CD14-positive monocyte (primary cell): ENCODE results near the gene ANXA10. TPM values are rescaled to one million over a fixed set of nuclear protein-coding genes. Genes with fewer than 3 reads are reported as not detected.

Experiments
- DNase-seq, 3 donors: peaks; one replicate each; pipeline ENCODE4 v3.0.0-alpha.2; 2011 to 2022
- H2AFZ ChIP-seq: 2 replicates; pipeline ENCODE4 v1.6.0; 2012; ENCODE audit warnings: mild to moderate bottlenecking, low read depth, low read length, inconsistent platforms; ENCODE audit not compliant: insufficient read depth, poor library complexity, severe bottlenecking
- H3K27ac ChIP-seq, 2 donors: 1 replicate in 1 of 2; 2 replicates in 1 of 2; pipeline ENCODE4 v1.5.1; 2012 to 2013; ENCODE audit warnings: low read length in 2 of 2, control low read depth in 1 of 2, inconsistent platforms in 1 of 2, low read depth in 1 of 2, mild to moderate bottlenecking in 1 of 2
- H3K27me3 ChIP-seq, 2 donors: one replicate each; pipeline versions ENCODE4 v1.6.0 to v1.6.1; 2011 to 2013; ENCODE audit warnings: low read length in 2 of 2; ENCODE audit not compliant: control insufficient read depth in 2 of 2, insufficient read depth in 2 of 2
- H3K36me3 ChIP-seq, 2 donors: replicated peaks in 1 of 2; 1 replicate in 1 of 2; 2 replicates in 1 of 2; pipeline versions ENCODE4 v1.5.1 to v1.6.1; 2012 to 2013; ENCODE audit warnings: low read length in 2 of 2, control low read depth in 1 of 2, inconsistent platforms in 1 of 2, mild to moderate bottlenecking in 1 of 2; ENCODE audit not compliant: insufficient read depth in 2 of 2, control insufficient read depth in 1 of 2
- H3K4me1 ChIP-seq, 2 donors: 1 replicate in 1 of 2; 2 replicates in 1 of 2; pipeline versions ENCODE4 v1.5.1 to v1.6.1; 2012 to 2013; ENCODE audit warnings: low read length in 2 of 2, control low read depth in 1 of 2, inconsistent platforms in 1 of 2, mild to moderate bottlenecking in 1 of 2, moderate library complexity in 1 of 2; ENCODE audit not compliant: insufficient read depth in 2 of 2, control insufficient read depth in 1 of 2
- H3K4me2 ChIP-seq: replicated peaks from 2 replicates; pipeline ENCODE3; 2012; ENCODE audit warnings: low read length, moderate library complexity, mild to moderate bottlenecking; ENCODE audit not compliant: poor library complexity, severe bottlenecking; ENCODE audit errors: extremely low read depth
- H3K4me3 ChIP-seq, 3 experiments: fragments of 200-600 bp in 1 of 3; sonication (generic) in 1 of 3; replicated peaks in 1 of 3; 1 replicate in 2 of 3; 2 replicates in 1 of 3; pipeline ENCODE4 v1.5.1; 2011 to 2013; ENCODE audit warnings: low read length in 3 of 3, mild to moderate bottlenecking in 3 of 3, control low read depth in 2 of 3, low read depth in 2 of 3, inconsistent platforms in 1 of 3, moderate library complexity in 1 of 3
- H3K79me2 ChIP-seq: 2 replicates; pipeline ENCODE4 v1.6.0; 2012; ENCODE audit warnings: mild to moderate bottlenecking, control low read depth, inconsistent platforms, low read length, moderate library complexity; ENCODE audit not compliant: insufficient read depth
- H3K9ac ChIP-seq: 2 replicates; pipeline ENCODE4 v1.6.0; 2017; ENCODE audit warnings: low read length, mild to moderate bottlenecking; ENCODE audit not compliant: insufficient read depth, poor library complexity, severe bottlenecking
- H3K9me3 ChIP-seq, 2 donors: replicated peaks in 1 of 2; 1 replicate in 1 of 2; 2 replicates in 1 of 2; pipeline versions ENCODE4 v1.5.1 to v1.6.1; 2012 to 2013; ENCODE audit warnings: low read length in 2 of 2, control low read depth in 1 of 2; ENCODE audit not compliant: control insufficient read depth in 1 of 2, insufficient read depth in 1 of 2
- H4K20me1 ChIP-seq: 2 replicates; pipeline ENCODE4 v1.6.0; 2012; ENCODE audit warnings: mild to moderate bottlenecking, low read length, control low read depth, moderate library complexity; ENCODE audit not compliant: insufficient read depth
- H3K27ac Mint-ChIP-seq, 7 donors: one replicate each; pipeline ENCODE4 v1.8.0; 2020; ENCODE audit warnings: mild to moderate bottlenecking in 7 of 7, mixed read lengths in 7 of 7, moderate library complexity in 6 of 7, inconsistent platforms in 2 of 7
- H3K27me3 Mint-ChIP-seq, 3 donors: one replicate each; pipeline ENCODE4 v1.8.0; 2021 to 2022; ENCODE audit warnings: low read depth in 3 of 3, mild to moderate bottlenecking in 3 of 3, mixed read lengths in 3 of 3, moderate library complexity in 3 of 3, inconsistent platforms in 1 of 3
- H3K36me3 Mint-ChIP-seq, 2 donors: one replicate each; pipeline ENCODE4 v1.8.0; 2020; ENCODE audit warnings: mixed read lengths in 2 of 2, inconsistent platforms in 1 of 2, mild to moderate bottlenecking in 1 of 2
- H3K4me1 Mint-ChIP-seq: one replicate; pipeline ENCODE4 v1.8.0; 2020; ENCODE audit warnings: mild to moderate bottlenecking, mixed read lengths
- H3K4me3 Mint-ChIP-seq, 2 donors: one replicate each; pipeline ENCODE4 v1.8.0; 2020; ENCODE audit warnings: mild to moderate bottlenecking in 2 of 2, mixed read lengths in 2 of 2, moderate library complexity in 1 of 2
- H3K9me3 Mint-ChIP-seq, 7 donors: one replicate each; pipeline ENCODE4 v1.8.0; 2020 to 2022; ENCODE audit warnings: mixed read lengths in 7 of 7, mild to moderate bottlenecking in 6 of 7, moderate library complexity in 6 of 7, inconsistent platforms in 2 of 7
- CTCF ChIP-seq: fragments of 200-600 bp; IDR thresholded peaks from one replicate; pipeline ENCODE4 v1.8.0; 2022; ENCODE audit warnings: antibody characterized with exemption, mild to moderate bottlenecking
- WGBS: methylation state at CpG from one replicate; pipeline ENCODE4 v1.1.5; 2013; ENCODE audit warnings: missing lambda C conversion rate; ENCODE audit not compliant: insufficient coverage; 5-methylcytosine and 5-hydroxymethylcytosine counted together
- intact Hi-C, 2 donors: fragments of 100-400 bp; cut with micrococcal nuclease; formaldehyde crosslinking; loops; one replicate each; pipeline versions ENCODE4 v1.15.0 to v1.15.1; 2023
- polyA plus RNA-seq, 3 donors: library from polyadenylated mRNA; depleted of rRNA in 1 of 3; unstranded in 2 of 3; stranded (reverse) in 1 of 3; fragments of 300-500 nt in 2 of 3; fragments of >200 nt in 1 of 3; fragmentation: Illumina TruSeq in 2 of 3; gene quantifications; 1 replicate in 2 of 3; 2 replicates in 1 of 3; pipeline ENCODE4 v1.2.3, GENCODE V29; 2012 to 2021

Gene ANXA10
- polyA plus RNA-seq, 3 donors: not detected

GRCh38 chr4:168129802-168130201 is 37.5 kb downstream of the ANXA10 start:
- H3K4me1 ChIP-seq: no peaks in the 10 kb centered on the region
- H3K79me2 ChIP-seq: no peaks in the 10 kb centered on the region
- intact Hi-C loops: no loop called here
- H3K27me3 ChIP-seq: no peaks in the 10 kb centered on the region
- no peak overlapping the region for H3K27ac ChIP-seq
- Mint-ChIP-seq H3K4me3 (no peak overlapping the region), H3K27me3 (peaks cover 0 to 2% (median 0%) of the 10 kb centered on the region in 3 donors), H3K4me1 (no peaks in the 10 kb centered on the region), H3K36me3 (no peaks in the 10 kb centered on the region), H3K9me3 (peaks cover 0 to 7% (median 0%) of the 10 kb centered on the region in 7 donors), H3K27ac (no peak overlapping the region)
- WGBS: no CpG with 5 or more reads among the region's 2 CpGs
- H3K4me2 ChIP-seq: no peak overlapping the region
- H2AFZ ChIP-seq: no peak overlapping the region
- H3K9me3 ChIP-seq: no peaks in the 10 kb centered on the region
- no peak for DNase-seq
- TF ChIP-seq CTCF: no peak
- no peaks in the 10 kb centered on the region for H3K36me3 ChIP-seq
- no peak overlapping the region for H3K4me3 ChIP-seq
- H4K20me1 ChIP-seq: no peaks in the 10 kb centered on the region
- H3K9ac ChIP-seq: no peak overlapping the region

- Histone ChIP-seq H3K79me2 (no peaks in the 10 kb centered on the region), H3K27me3 (no peaks in the 10 kb centered on the region), H3K27ac (no peak overlapping the region), H4K20me1 (no peaks in the 10 kb centered on the region), H3K4me3 (no peak overlapping the region), H3K36me3 (no peaks in the 10 kb centered on the region), H3K9me3 (no peaks in the 10 kb centered on the region), H3K4me1 (no peaks in the 10 kb centered on the region), H3K4me2 (no peak overlapping the region), H2AFZ (no peak overlapping the region), H3K9ac (no peak overlapping the region)
- Mint-ChIP-seq H3K4me1 (no peaks in the 10 kb centered on the region), H3K27me3 (peaks cover 0 to 2% (median 0%) of the 10 kb centered on the region in 3 donors), H3K9me3 (peaks cover 0 to 9% (median 5%) of the 10 kb centered on the region in 7 donors), H3K4me3 (no peak overlapping the region), H3K27ac (no peak overlapping the region), H3K36me3 (no peaks in the 10 kb centered on the region)
- no peak for TF ChIP-seq CTCF
- intact Hi-C loops: no loop called here
- DNase-seq: no peak
These were observed 38.9 kb downstream of the ANXA10 start for GRCh38 chr4:168131196-168131595.
